ENCODE results near the gene MAP7D1.
"Not testable (repeated sequence)": the region's sequence is repeated elsewhere in the genome, so short reads cannot be mapped to it uniquely, and the experiment has no call there.

The MAP7D1 gene

GRCh38 chr1:36207339-36207738 is 51.4 kb downstream of the MAP7D1 start:
- no peak for DNase-seq

GRCh38 chr1:36208978-36209703 is 53.2 kb downstream of the MAP7D1 start:
- DNase-seq: no peak

DNA sequence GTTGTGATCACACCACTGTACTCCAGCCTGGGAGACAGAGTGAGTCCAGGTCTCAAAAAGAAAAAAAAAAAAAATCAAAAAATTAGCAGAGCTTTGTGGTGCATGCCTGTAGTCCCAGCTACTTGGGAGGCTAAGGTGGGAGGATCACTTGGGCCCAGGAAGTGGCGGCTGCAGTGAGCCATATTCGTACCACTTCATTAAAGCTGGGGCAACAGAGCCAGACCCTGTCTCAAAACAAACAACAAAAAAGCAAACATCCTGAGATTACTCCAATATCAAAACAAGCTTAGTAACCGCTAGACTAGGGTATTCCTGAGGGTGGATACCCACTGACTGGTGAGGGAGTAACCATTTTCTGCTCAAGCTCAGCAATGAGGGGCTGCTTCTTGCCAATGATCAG is 55.3 kb downstream of the MAP7D1 start:
- no peak for DNase-seq

GRCh38 chr1:36211841-36212240 is 55.9 kb downstream of the MAP7D1 start:
- DNase-seq: no peak

GRCh38 chr1:36212782-36213181 is 56.8 kb downstream of the MAP7D1 start:
- no peak for DNase-seq

DNA sequence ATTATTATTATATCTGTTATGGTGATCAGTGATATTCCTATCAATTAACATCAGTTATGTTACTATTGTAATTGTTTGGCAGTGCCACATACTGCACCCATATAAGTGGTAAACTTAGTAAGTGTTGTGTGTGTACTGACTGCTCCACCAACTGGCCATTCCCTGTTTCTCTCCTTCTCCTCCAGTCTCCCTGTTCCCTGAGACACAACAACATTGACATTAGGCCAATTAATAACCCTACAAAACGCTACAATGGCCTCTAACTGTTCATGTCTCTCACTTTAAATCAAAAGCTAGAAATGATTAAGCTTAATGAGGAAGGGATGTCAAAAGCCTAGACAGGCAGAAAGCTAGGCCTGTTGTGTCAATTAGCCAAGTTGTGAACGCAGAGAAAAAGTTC is 61.7 kb downstream of the MAP7D1 start:
- DNase-seq: no peak

DNA sequence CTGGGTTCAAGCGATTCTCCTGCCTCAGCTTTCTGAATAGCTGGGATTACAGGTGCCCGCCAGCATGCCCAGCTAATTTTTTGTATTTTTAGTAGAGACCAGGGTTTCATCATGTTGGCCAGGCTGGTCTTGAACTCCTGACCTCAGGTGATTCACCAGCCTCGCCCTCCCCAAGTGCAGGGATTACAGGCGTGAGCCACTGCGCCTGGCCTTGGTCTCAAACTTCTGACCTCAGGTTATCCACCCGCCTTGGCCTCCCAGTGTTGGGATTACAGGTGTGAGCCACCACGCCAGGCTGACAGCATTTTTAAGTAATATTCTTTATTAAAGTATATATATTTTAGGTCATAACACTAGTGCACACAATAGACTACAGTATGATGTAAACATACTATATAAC is 65.9 kb downstream of the MAP7D1 start:
- not testable (repeated sequence) for DNase-seq

- no peak for DNase-seq
Measured at GRCh38 chr1:36222481-36223380, 66.8 kb downstream of the MAP7D1 start.

GRCh38 chr1:36223381-36223995 is 67.5 kb downstream of the MAP7D1 start:
- no peak for DNase-seq

- peak; percentile 99 for DNase-seq
Measured at GRCh38 chr1:36223996-36224536, 68.1 kb downstream of the MAP7D1 start, which contains the start of gene THRAP3. THRAP3 (plus strand) TSS chr1:36224443; CDS start chr1:36282564, 58,121 bp downstream.

DNA sequence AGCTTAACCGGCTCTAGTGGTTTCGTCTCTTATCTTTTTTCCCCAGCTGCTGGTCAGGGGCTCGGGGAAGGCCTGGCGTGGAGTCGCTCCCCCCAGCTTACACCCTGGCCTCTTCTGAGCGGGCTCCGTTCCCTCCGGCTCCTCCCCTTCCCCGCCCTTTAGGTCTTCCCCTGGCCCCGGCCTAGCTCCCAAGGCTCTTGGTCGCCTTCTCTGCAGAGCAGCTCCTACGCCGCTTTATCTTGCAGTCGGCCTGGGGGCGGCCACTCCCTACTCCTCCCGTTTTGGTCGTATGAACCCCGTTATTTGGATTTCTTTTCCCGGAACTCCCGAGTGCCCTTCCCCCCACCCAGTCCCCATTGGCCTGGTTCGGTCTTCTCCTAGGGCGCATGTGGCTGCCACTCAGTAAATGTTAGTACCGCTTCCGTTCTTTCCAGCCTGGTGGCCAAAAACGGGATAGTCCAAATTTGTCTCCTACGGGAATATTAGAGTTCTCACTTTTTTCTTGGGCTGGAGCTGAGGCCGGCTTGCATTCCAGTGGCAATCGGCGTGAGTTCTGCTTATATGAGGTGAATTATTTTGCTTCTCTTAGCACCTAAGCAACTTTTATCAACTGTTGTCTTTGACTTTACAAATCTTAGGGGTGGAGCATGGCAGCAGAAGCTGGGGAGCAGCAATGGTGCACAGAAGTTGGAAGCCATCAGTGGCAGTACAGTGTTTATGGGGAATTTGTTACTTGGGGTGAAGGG is 68.8 kb downstream of the MAP7D1 start:
- DNase-seq: no peak

GRCh38 chr1:36225283-36225899 is 69.4 kb downstream of the MAP7D1 start:
- no peak for DNase-seq

DNA sequence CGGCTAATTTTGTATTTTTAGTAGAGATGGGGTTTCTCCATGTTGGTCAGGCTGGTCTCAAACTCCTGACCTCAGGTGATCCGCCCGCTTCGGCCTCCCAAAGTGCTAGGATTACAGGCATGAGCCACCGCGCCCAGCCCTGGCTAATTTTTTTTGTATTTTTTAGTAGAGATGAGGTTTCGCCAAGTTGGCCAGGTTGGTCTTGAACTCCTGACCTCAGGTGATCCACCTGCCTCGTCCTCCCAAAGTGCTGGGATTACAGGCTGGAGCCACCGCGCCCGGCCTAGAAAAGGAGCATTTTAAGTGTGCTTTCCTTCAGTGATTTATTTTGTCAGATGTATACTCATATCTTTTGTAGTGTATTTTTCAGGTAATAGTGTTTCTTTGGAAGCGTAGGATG is 74.3 kb downstream of the MAP7D1 start:
- not testable (repeated sequence) for DNase-seq
